ENCODE results near the gene CRCP. TPM values are rescaled to one million over a fixed set of nuclear protein-coding genes. Genes with fewer than 3 reads are reported as not detected.
A peak's percentile ranks its signal among the peaks of the same experiment; 100 is the strongest.

The CRCP gene
- total and polyA plus RNA-seq, 2 of the 13 experiments (the other 11 are each of a cell fraction or from before 2014, with no cell fraction given): 22.7 to 31.0 TPM

DNA sequence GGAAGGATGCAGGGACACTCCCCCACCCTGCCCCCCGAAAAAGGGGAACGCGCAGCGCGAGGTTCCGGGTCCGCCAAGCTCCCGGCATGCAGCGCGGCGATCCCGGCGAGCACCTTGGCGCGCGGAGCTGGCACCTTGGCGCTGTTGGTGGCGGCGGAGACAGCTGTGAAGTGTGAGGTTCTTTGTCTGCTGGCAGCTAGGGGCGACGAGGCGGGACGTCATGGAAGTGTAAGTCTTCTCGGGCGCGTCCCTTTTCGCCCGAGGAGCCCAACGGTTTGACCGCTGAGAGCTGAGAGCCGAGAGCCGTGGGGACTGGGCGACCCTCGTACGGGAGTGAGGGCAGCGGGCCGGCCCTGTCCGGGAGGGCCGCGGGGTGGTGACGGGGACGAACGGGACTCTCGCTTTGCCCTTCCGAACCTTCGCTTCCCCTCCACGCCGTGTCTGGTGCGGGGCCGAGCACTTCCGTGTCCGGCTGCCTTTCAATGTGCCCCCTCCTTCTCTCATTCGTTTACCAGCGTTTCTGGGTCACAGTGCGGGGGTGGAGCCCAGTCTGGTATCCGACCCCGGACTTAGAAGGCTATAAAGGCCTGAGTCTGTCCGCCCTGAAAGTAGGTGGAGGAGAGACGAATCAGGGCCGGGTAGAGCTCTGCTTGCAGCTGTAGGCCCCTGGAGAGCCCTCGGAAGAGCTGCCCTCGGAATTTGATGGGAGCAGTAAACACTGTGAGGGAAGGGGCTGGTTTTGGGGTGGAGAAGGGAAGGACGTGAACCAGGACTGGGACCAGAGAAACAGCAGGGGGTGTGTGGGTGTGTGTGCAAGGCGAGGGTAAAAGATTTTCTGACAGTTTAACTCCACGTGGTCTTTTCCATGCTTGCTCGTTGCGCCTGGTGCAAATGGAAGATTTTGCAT lies at the start of gene CRCP (continued):
- TF ChIP-seq BHLHE40 (IDR thresholded peaks at IDR 0.05; ENCODE audit: low read length): no peak
- TF ChIP-seq ZNF224 (CRISPR knock-in tag; IDR thresholded peaks at IDR 0.05): peak; percentile 67
- TF ChIP-seq ZNF143 (CRISPR knock-in tag; IDR thresholded peaks at IDR 0.05): peak; percentile 91
- TF ChIP-seq PRMT3 (CRISPR knock-in tag; IDR thresholded peaks at IDR 0.05; ENCODE audit: borderline replicate concordance, low read depth): no peak
- TF ChIP-seq, protein P1, sequence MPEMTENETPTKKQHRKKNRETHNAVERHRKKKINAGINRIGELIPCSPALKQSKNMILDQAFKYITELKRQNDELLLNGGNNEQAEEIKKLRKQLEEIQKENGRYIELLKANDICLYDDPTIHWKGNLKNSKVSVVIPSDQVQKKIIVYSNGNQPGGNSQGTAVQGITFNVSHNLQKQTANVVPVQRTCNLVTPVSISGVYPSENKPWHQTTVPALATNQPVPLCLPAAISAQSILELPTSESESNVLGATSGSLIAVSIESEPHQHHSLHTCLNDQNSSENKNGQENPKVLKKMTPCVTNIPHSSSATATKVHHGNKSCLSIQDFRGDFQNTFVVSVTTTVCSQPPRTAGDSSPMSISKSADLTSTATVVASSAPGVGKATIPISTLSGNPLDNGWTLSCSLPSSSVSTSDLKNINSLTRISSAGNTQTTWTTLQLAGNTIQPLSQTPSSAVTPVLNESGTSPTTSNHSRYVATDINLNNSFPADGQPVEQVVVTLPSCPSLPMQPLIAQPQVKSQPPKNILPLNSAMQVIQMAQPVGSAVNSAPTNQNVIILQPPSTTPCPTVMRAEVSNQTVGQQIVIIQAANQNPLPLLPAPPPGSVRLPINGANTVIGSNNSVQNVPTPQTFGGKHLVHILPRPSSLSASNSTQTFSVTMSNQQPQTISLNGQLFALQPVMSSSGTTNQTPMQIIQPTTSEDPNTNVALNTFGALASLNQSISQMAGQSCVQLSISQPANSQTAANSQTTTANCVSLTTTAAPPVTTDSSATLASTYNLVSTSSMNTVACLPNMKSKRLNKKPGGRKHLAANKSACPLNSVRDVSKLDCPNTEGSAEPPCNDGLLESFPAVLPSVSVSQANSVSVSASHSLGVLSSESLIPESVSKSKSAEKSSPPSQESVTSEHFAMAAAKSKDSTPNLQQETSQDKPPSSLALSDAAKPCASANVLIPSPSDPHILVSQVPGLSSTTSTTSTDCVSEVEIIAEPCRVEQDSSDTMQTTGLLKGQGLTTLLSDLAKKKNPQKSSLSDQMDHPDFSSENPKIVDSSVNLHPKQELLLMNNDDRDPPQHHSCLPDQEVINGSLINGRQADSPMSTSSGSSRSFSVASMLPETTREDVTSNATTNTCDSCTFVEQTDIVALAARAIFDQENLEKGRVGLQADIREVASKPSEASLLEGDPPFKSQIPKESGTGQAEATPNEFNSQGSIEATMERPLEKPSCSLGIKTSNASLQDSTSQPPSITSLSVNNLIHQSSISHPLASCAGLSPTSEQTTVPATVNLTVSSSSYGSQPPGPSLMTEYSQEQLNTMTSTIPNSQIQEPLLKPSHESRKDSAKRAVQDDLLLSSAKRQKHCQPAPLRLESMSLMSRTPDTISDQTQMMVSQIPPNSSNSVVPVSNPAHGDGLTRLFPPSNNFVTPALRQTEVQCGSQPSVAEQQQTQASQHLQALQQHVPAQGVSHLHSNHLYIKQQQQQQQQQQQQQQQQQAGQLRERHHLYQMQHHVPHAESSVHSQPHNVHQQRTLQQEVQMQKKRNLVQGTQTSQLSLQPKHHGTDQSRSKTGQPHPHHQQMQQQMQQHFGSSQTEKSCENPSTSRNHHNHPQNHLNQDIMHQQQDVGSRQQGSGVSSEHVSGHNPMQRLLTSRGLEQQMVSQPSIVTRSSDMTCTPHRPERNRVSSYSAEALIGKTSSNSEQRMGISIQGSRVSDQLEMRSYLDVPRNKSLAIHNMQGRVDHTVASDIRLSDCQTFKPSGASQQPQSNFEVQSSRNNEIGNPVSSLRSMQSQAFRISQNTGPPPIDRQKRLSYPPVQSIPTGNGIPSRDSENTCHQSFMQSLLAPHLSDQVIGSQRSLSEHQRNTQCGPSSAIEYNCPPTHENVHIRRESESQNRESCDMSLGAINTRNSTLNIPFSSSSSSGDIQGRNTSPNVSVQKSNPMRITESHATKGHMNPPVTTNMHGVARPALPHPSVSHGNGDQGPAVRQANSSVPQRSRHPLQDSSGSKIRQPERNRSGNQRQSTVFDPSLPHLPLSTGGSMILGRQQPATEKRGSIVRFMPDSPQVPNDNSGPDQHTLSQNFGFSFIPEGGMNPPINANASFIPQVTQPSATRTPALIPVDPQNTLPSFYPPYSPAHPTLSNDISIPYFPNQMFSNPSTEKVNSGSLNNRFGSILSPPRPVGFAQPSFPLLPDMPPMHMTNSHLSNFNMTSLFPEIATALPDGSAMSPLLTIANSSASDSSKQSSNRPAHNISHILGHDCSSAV (CRISPR knock-in tag; IDR thresholded peaks at IDR 0.05; ENCODE audit: borderline replicate concordance): no peak
- TF ChIP-seq EZH2 (conservative IDR thresholded peaks at IDR 0.05; ENCODE audit: low read depth, low read length): no peak
- TF ChIP-seq NONO (IDR thresholded peaks at IDR 0.05): no peak
- no peak; the same call in 1 of the 2 replicates for TF ChIP-seq NONO (CRISPR knock-in tag; conservative IDR thresholded peaks at IDR 0.05)
- no peak for TF ChIP-seq ATRX (CRISPR knock-in tag; IDR thresholded peaks at IDR 0.05; ENCODE audit: borderline replicate concordance)
- no peak for TF ChIP-seq EHMT2 (IDR thresholded peaks at IDR 0.05; ENCODE audit: borderline replicate concordance, low read depth, low read length)
- TF ChIP-seq, protein P2, sequence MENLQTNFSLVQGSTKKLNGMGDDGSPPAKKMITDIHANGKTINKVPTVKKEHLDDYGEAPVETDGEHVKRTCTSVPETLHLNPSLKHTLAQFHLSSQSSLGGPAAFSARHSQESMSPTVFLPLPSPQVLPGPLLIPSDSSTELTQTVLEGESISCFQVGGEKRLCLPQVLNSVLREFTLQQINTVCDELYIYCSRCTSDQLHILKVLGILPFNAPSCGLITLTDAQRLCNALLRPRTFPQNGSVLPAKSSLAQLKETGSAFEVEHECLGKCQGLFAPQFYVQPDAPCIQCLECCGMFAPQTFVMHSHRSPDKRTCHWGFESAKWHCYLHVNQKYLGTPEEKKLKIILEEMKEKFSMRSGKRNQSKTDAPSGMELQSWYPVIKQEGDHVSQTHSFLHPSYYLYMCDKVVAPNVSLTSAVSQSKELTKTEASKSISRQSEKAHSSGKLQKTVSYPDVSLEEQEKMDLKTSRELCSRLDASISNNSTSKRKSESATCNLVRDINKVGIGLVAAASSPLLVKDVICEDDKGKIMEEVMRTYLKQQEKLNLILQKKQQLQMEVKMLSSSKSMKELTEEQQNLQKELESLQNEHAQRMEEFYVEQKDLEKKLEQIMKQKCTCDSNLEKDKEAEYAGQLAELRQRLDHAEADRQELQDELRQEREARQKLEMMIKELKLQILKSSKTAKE (CRISPR knock-in tag; IDR thresholded peaks at IDR 0.05; ENCODE audit: borderline replicate concordance): no peak
- no peak for TF ChIP-seq ZNF549 (CRISPR knock-in tag; IDR thresholded peaks at IDR 0.05)
- TF ChIP-seq, protein P3, sequence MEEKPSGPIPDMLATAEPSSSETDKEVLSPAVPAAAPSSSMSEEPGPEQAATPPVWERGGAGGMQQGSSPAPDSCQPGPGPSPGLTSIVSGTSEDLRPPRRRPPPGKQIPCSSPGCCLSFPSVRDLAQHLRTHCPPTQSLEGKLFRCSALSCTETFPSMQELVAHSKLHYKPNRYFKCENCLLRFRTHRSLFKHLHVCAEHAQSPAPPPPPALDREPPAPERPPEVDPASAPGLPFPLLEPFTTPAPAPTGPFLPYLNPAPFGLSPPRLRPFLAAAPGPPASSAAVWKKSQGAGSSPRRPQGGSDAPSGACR (CRISPR knock-in tag; IDR thresholded peaks at IDR 0.05): 0 out of 2 replicates have a peak, but pooled peaks have one; percentile 21
- TF ChIP-seq RARG (CRISPR knock-in tag; IDR thresholded peaks at IDR 0.05; ENCODE audit: low read depth): no peak
- TF ChIP-seq, protein P4, sequence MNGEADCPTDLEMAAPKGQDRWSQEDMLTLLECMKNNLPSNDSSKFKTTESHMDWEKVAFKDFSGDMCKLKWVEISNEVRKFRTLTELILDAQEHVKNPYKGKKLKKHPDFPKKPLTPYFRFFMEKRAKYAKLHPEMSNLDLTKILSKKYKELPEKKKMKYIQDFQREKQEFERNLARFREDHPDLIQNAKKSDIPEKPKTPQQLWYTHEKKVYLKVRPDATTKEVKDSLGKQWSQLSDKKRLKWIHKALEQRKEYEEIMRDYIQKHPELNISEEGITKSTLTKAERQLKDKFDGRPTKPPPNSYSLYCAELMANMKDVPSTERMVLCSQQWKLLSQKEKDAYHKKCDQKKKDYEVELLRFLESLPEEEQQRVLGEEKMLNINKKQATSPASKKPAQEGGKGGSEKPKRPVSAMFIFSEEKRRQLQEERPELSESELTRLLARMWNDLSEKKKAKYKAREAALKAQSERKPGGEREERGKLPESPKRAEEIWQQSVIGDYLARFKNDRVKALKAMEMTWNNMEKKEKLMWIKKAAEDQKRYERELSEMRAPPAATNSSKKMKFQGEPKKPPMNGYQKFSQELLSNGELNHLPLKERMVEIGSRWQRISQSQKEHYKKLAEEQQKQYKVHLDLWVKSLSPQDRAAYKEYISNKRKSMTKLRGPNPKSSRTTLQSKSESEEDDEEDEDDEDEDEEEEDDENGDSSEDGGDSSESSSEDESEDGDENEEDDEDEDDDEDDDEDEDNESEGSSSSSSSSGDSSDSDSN (CRISPR knock-in tag; IDR thresholded peaks at IDR 0.05): peak; percentile 87

Data from HepG2 (cell line).